HepG2 (cell line): Measurements from ENCODE around the gene AUTS2. TPM values are rescaled to one million over a fixed set of nuclear protein-coding genes. Genes with fewer than 3 reads are reported as not detected.

Source experiments
- ATAC-seq: fragments of 200-7000 bp; cut with Tn5 transposase; 3 replicates; pipeline ENCODE4 v1.9.1; 2020; ENCODE audit warnings: mild to moderate bottlenecking, moderate library complexity
- BruUV-seq: library from RNA; stranded (reverse); fragments of 400-500 nt; replicated peaks from 2 replicates; lab custom pipeline; 2021; lab: Mats Ljungman, UMichigan
- CTCF ChIA-PET: fragments of 300-600 bp; formaldehyde crosslinking; extraction: SDS; loops from one replicate; lab custom pipeline; 2021; ENCODE audit warnings: low total read pairs, inconsistent platforms, low intra/inter-chr PET ratio; lab: Yijun Ruan, JAX
- POLR2A ChIA-PET: fragments of 350-600 bp; sonication (Branson Sonifier 250); formaldehyde crosslinking; loops from one replicate; lab custom pipeline; 2020; ENCODE audit warnings: antibody characterized with exemption, inconsistent platforms; lab: Yijun Ruan, JAX
- DNase-seq: peaks from one replicate; pipeline ENCODE4 v3.0.0-alpha.2; 2015; ENCODE audit warnings: low spot score
- FAIRE-seq: peaks from 3 replicates; lab custom pipeline; 2011; peaks lifted over from hg19 to GRCh38; lab: Jason Lieb, UNC
- H2AFZ ChIP-seq: one replicate; pipeline ENCODE4 v1.6.1; 2011; ENCODE audit warnings: low read length, inconsistent platforms
- H3K27ac ChIP-seq: fragments of 300-600 bp; 3 replicates; pipeline ENCODE4 v1.8.0; 2011; ENCODE audit warnings: mixed run types, mild to moderate bottlenecking, mixed read lengths, low read length, inconsistent platforms; ENCODE audit not compliant: insufficient read depth; ENCODE audit errors: extremely low read length
- H3K27me3 ChIP-seq, 2 experiments: fragments of 200-600 bp in 1 of 2; 2 replicates in 1 of 2; 3 replicates in 1 of 2; pipeline versions ENCODE4 v1.6.0 to v1.8.0; 2011; ENCODE audit warnings: low read length in 2 of 2, mild to moderate bottlenecking in 2 of 2, moderate library complexity in 2 of 2, inconsistent platforms in 1 of 2; ENCODE audit not compliant: insufficient read depth in 2 of 2, control insufficient read depth in 1 of 2
- H3K36me3 ChIP-seq, 2 experiments: fragments of 200-600 bp in 1 of 2; replicated peaks in 1 of 2; 2 replicates in 1 of 2; 3 replicates in 1 of 2; pipeline versions ENCODE4 v1.5.1 to v1.8.0; 2011; ENCODE audit warnings: low read length in 2 of 2, inconsistent platforms in 1 of 2; ENCODE audit not compliant: insufficient read depth in 2 of 2, control insufficient read depth in 1 of 2
- H3K4me1 ChIP-seq: 2 replicates; pipeline ENCODE4 v1.5.1; 2012; ENCODE audit warnings: low read length, inconsistent platforms; ENCODE audit not compliant: insufficient read depth
- H3K4me2 ChIP-seq: 2 replicates; pipeline ENCODE4 v1.6.0; 2011; ENCODE audit warnings: low read depth, low read length, inconsistent platforms
- H3K4me3 ChIP-seq, 3 experiments: fragments of 200-600 bp in 1 of 3; sonication (generic), shearing (Covaris generic) in 1 of 3; replicated peaks in 1 of 3; 2 replicates each; pipeline ENCODE4 v1.5.1; 2011 to 2016; ENCODE audit warnings: low read length in 3 of 3, inconsistent platforms in 2 of 3, low read depth in 2 of 3, mild to moderate bottlenecking in 2 of 3, control low read depth in 1 of 3, mixed read lengths in 1 of 3; ENCODE audit not compliant: insufficient read depth in 1 of 3
- H3K79me2 ChIP-seq: one replicate; pipeline ENCODE4 v1.6.1; 2011; ENCODE audit warnings: low read length, inconsistent platforms; ENCODE audit not compliant: insufficient read depth
- H3K9ac ChIP-seq: 2 replicates; pipeline ENCODE4 v1.6.0; 2011; ENCODE audit warnings: mild to moderate bottlenecking, low read depth, low read length, inconsistent platforms; ENCODE audit not compliant: insufficient read depth
- H3K9me3 ChIP-seq: 2 replicates; pipeline ENCODE4 v1.5.1; 2012; ENCODE audit warnings: mild to moderate bottlenecking, low read length
- H4K20me1 ChIP-seq: 2 replicates; pipeline ENCODE4 v1.6.0; 2011; ENCODE audit warnings: inconsistent platforms, mild to moderate bottlenecking, low read length, moderate library complexity; ENCODE audit not compliant: insufficient read depth
- AFF4 ChIP-seq: sonication (generic); formaldehyde crosslinking; IDR thresholded peaks from 2 replicates; pipeline ENCODE4 v1.4.0; 2020; ENCODE audit warnings: missing genetic modification reagents
- AKNA ChIP-seq: sonication (generic); formaldehyde crosslinking; IDR thresholded peaks from 2 replicates; pipeline ENCODE4 v1.4.0; 2020; ENCODE audit warnings: missing genetic modification reagents, borderline replicate concordance
- ARNT ChIP-seq: fragments of 450-650 bp; IDR thresholded peaks from 2 replicates; pipeline ENCODE4 v1.6.1; 2017
- BATF2 ChIP-seq: sonication (generic); formaldehyde crosslinking; IDR thresholded peaks from 2 replicates; pipeline ENCODE4 v1.8.0; 2022; ENCODE audit warnings: mild to moderate bottlenecking, missing genetic modification reagents, moderate library complexity
- MIXL1 ChIP-seq: IDR thresholded peaks from 2 replicates; pipeline ENCODE4 v1.6.1; 2016
- SAP130 ChIP-seq: IDR thresholded peaks from 2 replicates; pipeline ENCODE4 v1.6.1; 2016; ENCODE audit warnings: low read depth
- SETDB1 ChIP-seq: sonication (generic); formaldehyde crosslinking; IDR thresholded peaks from 2 replicates; pipeline ENCODE4 v1.5.1; 2020; ENCODE audit warnings: missing genetic modification reagents, mild to moderate bottlenecking, borderline replicate concordance
- TARDBP ChIP-seq: sonication (generic); formaldehyde crosslinking; IDR thresholded peaks from 2 replicates; pipeline ENCODE4 v1.8.0; 2022; ENCODE audit warnings: mild to moderate bottlenecking, missing genetic modification reagents
- TBL1XR1 ChIP-seq: fragments of 150-350 bp; IDR thresholded peaks from 2 replicates; pipeline ENCODE4 v1.6.1; 2014; ENCODE audit warnings: borderline replicate concordance, low read length; ENCODE audit not compliant: partially characterized antibody
- XBP1 ChIP-seq: sonication (generic); formaldehyde crosslinking; IDR thresholded peaks from 2 replicates; pipeline ENCODE4 v1.5.0; 2020; ENCODE audit warnings: missing genetic modification reagents
- ZBTB39 ChIP-seq: sonication (generic); formaldehyde crosslinking; IDR thresholded peaks from 2 replicates; pipeline ENCODE4 v1.5.0; 2020; ENCODE audit warnings: missing genetic modification reagents
- ZNF296 ChIP-seq: sonication (generic); formaldehyde crosslinking; conservative IDR thresholded peaks from 2 replicates; pipeline ENCODE4 v1.5.0; 2020; ENCODE audit warnings: mild to moderate bottlenecking, missing genetic modification reagents
- ZNF547 ChIP-seq: sonication (generic); formaldehyde crosslinking; IDR thresholded peaks from 2 replicates; pipeline ENCODE4 v1.5.1; 2020; ENCODE audit warnings: mild to moderate bottlenecking, missing genetic modification reagents
- WGBS: methylation state at CpG from one replicate; pipeline ENCODE4 v1.1.6; 2017; ENCODE audit warnings: low lambda C conversion rate; 5-methylcytosine and 5-hydroxymethylcytosine counted together
- in situ Hi-C: cut with HindIII; loops from 2 replicates; pipeline ENCODE4 v1.10.0; 2017; ENCODE audit warnings: low pct_unique_long_range_greater_than_20kb; ENCODE audit not compliant: extremely low pct_ligation_motif_present
- intact Hi-C: fragments of 100-400 bp; cut with micrococcal nuclease; formaldehyde crosslinking; loops from one replicate; pipeline ENCODE4 v1.10.0; 2022; ENCODE audit not compliant: unreplicated experiment
- polyA plus RNA-seq, 8 experiments: library from polyadenylated mRNA; depleted of rRNA in 3 of 8; stranded (reverse) in 7 of 8; unstranded in 1 of 8; fragments of >200 nt; fragmentation: Illumina TruSeq in 4 of 8; extraction: Trizol in 4 of 8; gene quantifications; 2 replicates each; pipeline versions ENCODE4 v1.2.1 to v1.2.3, GENCODE V29; 2011 to 2016; ENCODE audit warnings: low read depth in 4 of 8, missing spikeins in 1 of 8, mixed read lengths in 1 of 8; ENCODE audit not compliant: insufficient read depth in 1 of 8
- total RNA-seq, 5 experiments: library from RNA; depleted of rRNA; stranded (reverse); fragments of >200 nt; fragmentation: Illumina TruSeq; extraction: Trizol; gene quantifications; 2 replicates each; pipeline ENCODE4 v1.2.3, GENCODE V29; 2016; ENCODE audit warnings: low read depth in 1 of 5

Gene AUTS2
- total and polyA plus RNA-seq, 2 of the 13 experiments (the other 11 are each of a cell fraction or from before 2014, with no cell fraction given), result 0.38 TPM; not detected in 1

- FAIRE-seq, result no peak
- no TSS peak for BruUV-seq
- TF ChIP-seq SAP130 (CRISPR knock-in tag) (no peak), MIXL1 (CRISPR knock-in tag) (no peak), ZBTB39 (CRISPR knock-in tag) (no peak), AKNA (no peak), ZNF296 (no peak), XBP1 (CRISPR knock-in tag) (no peak), BATF2 (CRISPR knock-in tag) (no peak), TARDBP (CRISPR knock-in tag) (no peak), ZNF547 (CRISPR knock-in tag) (no peak), TBL1XR1 (no peak), ARNT (no peak), AFF4 (CRISPR knock-in tag) (no peak), SETDB1 (CRISPR knock-in tag) (no peak)
Observed at GRCh38 chr7:70457482-70457881, 859.2 kb downstream of the AUTS2 start.

More at GRCh38 chr7:70457482-70457881, 859.2 kb downstream of the AUTS2 start:
- DNase-seq, result no peak
- Histone ChIP-seq H3K4me1 (no peaks in the 10 kb centered on the region), H3K9me3 (no peaks in the 10 kb centered on the region), H3K4me2 (no peak overlapping the region), H3K27me3 (peaks cover 0 to 1% of the 10 kb centered on the region in 2 experiments; a peak in 2 of 5 replicates), H2AFZ (no peak overlapping the region), H3K79me2 (no peaks in the 10 kb centered on the region), H3K9ac (no peak overlapping the region), H4K20me1 (no peaks in the 10 kb centered on the region), H3K27ac (no peak overlapping the region), H3K36me3 (no peaks in the 10 kb centered on the region), H3K4me3 (no peak overlapping the region)
- no peak for ATAC-seq
- CTCF ChIA-PET, result no interaction called here
- POLR2A ChIA-PET, result no interaction called here
- in situ Hi-C loops, result no loop called here
- intact Hi-C loops, result no loop called here
- 46% methylated on average over 3 of the region's 3 CpGs for WGBS
